ENCODE data around the gene ATP1B1.

The ATP1B1 gene

DNA sequence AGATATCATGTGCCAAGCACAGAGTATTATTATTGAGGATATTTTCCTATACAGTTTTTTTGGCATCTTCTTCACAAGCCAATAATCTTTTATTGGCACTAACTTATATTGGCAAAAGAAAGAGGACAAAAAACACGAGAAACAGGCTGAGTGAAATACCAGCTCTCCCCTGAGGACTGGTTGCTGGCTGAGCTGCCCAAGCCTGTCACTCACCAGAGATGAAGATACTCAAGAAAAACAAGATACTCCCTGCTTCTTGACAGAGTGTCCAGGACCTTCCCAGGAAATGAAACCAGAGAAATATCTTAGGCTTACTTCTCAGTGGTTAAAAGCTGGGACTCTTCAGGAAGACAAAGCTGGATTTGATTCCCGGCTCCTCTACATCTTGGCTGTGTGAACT lies 35.9 kb upstream of the ATP1B1 start:
- TF ChIP-seq, protein P1, sequence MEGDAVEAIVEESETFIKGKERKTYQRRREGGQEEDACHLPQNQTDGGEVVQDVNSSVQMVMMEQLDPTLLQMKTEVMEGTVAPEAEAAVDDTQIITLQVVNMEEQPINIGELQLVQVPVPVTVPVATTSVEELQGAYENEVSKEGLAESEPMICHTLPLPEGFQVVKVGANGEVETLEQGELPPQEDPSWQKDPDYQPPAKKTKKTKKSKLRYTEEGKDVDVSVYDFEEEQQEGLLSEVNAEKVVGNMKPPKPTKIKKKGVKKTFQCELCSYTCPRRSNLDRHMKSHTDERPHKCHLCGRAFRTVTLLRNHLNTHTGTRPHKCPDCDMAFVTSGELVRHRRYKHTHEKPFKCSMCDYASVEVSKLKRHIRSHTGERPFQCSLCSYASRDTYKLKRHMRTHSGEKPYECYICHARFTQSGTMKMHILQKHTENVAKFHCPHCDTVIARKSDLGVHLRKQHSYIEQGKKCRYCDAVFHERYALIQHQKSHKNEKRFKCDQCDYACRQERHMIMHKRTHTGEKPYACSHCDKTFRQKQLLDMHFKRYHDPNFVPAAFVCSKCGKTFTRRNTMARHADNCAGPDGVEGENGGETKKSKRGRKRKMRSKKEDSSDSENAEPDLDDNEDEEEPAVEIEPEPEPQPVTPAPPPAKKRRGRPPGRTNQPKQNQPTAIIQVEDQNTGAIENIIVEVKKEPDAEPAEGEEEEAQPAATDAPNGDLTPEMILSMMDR (IDR thresholded peaks at IDR 0.05; ENCODE audit: control insufficient read depth, insufficient read depth, low read depth, low read length, missing control alignments), result no peak
- H3K4me3 ChIP-seq (ENCODE audit: control insufficient read depth, low read depth, low read length), result no peak overlapping the region
- no peak for DNase-seq (ENCODE audit: low read depth)

DNA sequence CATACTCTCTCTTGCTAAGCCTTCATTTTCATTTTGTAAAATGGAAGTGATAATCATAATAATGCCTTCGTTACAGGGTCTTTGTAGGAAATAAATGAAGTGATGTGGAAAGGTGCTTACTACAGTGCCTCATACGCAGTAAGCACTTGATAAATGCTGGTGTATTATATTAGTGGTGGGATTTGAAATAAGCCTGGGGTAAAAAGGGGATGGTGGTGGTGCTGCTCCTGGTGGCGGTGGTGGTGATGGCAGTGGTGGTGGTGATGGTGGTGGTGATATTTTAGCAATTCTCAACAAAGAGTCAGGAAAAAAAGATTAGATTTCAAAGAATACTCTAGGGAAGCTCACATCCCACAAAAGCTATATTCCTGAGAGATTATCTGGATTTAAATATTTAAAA lies 35.5 kb upstream of the ATP1B1 start:
- DNase-seq (ENCODE audit: low read depth), result no peak
- no peak overlapping the region for H3K4me3 ChIP-seq (ENCODE audit: control insufficient read depth, low read depth, low read length)
- TF ChIP-seq, protein P1 (IDR thresholded peaks at IDR 0.05; ENCODE audit: control insufficient read depth, insufficient read depth, low read depth, low read length, missing control alignments), result no peak

- H3K4me3 ChIP-seq (ENCODE audit: control insufficient read depth, low read depth, low read length), result no peak overlapping the region
- TF ChIP-seq, protein P1 (IDR thresholded peaks at IDR 0.05; ENCODE audit: control insufficient read depth, insufficient read depth, low read depth, low read length, missing control alignments), result no peak
- no peak for DNase-seq (ENCODE audit: low read depth)
These were observed 33.4 kb upstream of the ATP1B1 start for GRCh38 chr1:169072945-169073725.

- DNase-seq (ENCODE audit: low read depth), result no peak
- H3K4me3 ChIP-seq (ENCODE audit: control insufficient read depth, low read depth, low read length), result no peak overlapping the region
- TF ChIP-seq, protein P1 (IDR thresholded peaks at IDR 0.05; ENCODE audit: control insufficient read depth, insufficient read depth, low read depth, low read length, missing control alignments), result no peak
These were observed 28.2 kb upstream of the ATP1B1 start for GRCh38 chr1:169078163-169078883.

- no peak for DNase-seq (ENCODE audit: low read depth)
- no peak overlapping the region for H3K4me3 ChIP-seq (ENCODE audit: control insufficient read depth, low read depth, low read length)
- TF ChIP-seq, protein P1 (IDR thresholded peaks at IDR 0.05; ENCODE audit: control insufficient read depth, insufficient read depth, low read depth, low read length, missing control alignments), result no peak
These were observed 24.9 kb upstream of the ATP1B1 start for GRCh38 chr1:169081503-169082123.

- TF ChIP-seq, protein P1 (IDR thresholded peaks at IDR 0.05; ENCODE audit: control insufficient read depth, insufficient read depth, low read depth, low read length, missing control alignments), result no peak
- no peak for DNase-seq (ENCODE audit: low read depth)
- H3K4me3 ChIP-seq (ENCODE audit: control insufficient read depth, low read depth, low read length), result no peak overlapping the region
These were observed 20.6 kb upstream of the ATP1B1 start for GRCh38 chr1:169085911-169086310.

All from AG09309 (cell line).